ENCODE results near the gene CD8B. TPM values are rescaled to one million over a fixed set of nuclear protein-coding genes. Genes with fewer than 3 reads are reported as not detected.

Gene CD8B
- total and polyA plus RNA-seq, 2 of the 13 experiments (the other 11 are each of a cell fraction or from before 2014, with no cell fraction given): 0.04 TPM; not detected in 1

DNA sequence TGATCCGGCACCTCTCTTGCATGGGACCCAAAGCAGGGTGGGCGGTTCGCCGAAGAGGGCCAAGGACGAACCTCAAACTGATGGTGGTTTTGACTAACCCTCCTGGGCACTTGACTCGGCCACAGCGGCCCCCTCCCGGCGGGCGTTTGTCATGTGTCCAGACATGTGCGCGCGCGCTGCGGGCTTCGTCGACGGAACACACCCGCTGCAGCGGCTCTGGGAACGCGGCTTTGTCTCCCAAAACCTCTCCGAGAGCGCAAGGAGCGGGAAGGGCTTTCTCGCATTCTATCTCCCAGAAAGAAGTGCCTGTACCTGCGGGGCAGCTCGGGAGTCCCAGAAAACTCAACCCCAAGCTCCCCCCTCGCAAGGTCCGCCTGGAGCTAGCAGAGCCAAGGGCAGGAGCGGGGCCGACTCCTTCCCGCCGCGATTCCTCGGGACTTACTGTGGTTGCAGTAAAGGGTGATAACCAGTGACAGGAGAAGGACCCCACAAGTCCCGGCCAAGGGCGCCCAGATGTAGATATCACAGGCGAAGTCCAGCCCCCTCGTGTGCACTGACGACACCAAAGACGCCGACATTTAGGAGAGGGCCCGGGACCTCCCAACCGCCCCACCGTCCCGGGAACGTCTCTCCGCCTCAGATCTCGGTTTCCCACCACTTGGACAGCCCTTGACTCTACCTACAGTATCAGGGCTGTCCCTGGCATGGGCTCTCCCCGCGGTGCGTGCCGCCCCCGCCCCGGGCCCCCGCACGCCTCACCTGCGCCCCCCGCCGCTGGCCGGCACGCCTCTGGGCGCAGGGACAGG is 72.6 kb downstream of the CD8B start (continued):
- TF ChIP-seq, protein P1, sequence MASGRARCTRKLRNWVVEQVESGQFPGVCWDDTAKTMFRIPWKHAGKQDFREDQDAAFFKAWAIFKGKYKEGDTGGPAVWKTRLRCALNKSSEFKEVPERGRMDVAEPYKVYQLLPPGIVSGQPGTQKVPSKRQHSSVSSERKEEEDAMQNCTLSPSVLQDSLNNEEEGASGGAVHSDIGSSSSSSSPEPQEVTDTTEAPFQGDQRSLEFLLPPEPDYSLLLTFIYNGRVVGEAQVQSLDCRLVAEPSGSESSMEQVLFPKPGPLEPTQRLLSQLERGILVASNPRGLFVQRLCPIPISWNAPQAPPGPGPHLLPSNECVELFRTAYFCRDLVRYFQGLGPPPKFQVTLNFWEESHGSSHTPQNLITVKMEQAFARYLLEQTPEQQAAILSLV (CRISPR knock-in tag; IDR thresholded peaks at IDR 0.05; ENCODE audit: borderline replicate concordance): no peak
- no peak for TF ChIP-seq ATRX (CRISPR knock-in tag; IDR thresholded peaks at IDR 0.05; ENCODE audit: borderline replicate concordance)

DNA sequence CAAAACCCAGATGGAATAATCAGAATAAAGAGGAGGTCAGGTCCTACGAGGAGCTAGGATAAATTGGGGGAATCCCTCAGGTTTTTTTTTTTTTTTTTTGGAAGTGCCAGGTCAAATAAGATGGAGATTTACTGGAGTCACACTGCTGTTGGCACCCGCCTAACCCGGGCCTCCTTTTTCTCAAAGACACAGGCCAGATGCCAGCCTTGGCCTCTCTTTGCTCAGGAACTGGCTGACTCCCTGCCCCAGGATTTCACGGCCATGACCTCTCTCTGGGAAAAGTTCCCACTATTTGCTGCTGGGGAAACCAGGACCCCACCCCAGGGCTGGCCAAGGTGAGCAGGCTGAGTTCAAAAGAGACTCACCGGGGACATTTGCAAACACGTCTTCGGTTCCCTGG is 73.5 kb downstream of the CD8B start:
- intact Hi-C loops (cut with micrococcal nuclease; ENCODE audit: unreplicated experiment): no loop called here

More for the DNA sequence above, 73.5 kb downstream of the CD8B start:
- Histone ChIP-seq H2AFZ (ENCODE audit: low read length) (no peak overlapping the region), H3K4me3 (replicated peaks in 1 of 3; ENCODE audit: insufficient read depth in 1 of 3, low read depth in 2 of 3, low read length in 3 of 3) (no peak overlapping the region), H3K36me3 (replicated peaks in 1 of 2; ENCODE audit: control insufficient read depth in 1 of 2, insufficient read depth in 2 of 2, low read length in 2 of 2) (no peaks in the 10 kb centered on the region), H3K9me3 (ENCODE audit: low read length) (no peaks in the 10 kb centered on the region), H3K4me1 (ENCODE audit: insufficient read depth, low read length) (peaks cover 9% of the 10 kb centered on the region; the same call in 1 of the 2 replicates), H3K79me2 (ENCODE audit: insufficient read depth, low read length) (no peaks in the 10 kb centered on the region), H3K27me3 (ENCODE audit: control insufficient read depth in 1 of 2, insufficient read depth in 2 of 2, low read length in 2 of 2) (peaks cover 10 to 58% of the 10 kb centered on the region in 2 experiments), H3K4me2 (ENCODE audit: low read depth, low read length) (no peak overlapping the region), H4K20me1 (ENCODE audit: insufficient read depth, low read length) (no peaks in the 10 kb centered on the region), H3K27ac (ENCODE audit: extremely low read length, insufficient read depth, low read length) (no peak overlapping the region), H3K9ac (ENCODE audit: insufficient read depth, low read depth, low read length) (no peak overlapping the region)
- no peak for DNase-seq (ENCODE audit: low spot score)
- in situ Hi-C loops (cut with HindIII; ENCODE audit: extremely low pct_ligation_motif_present, low pct_unique_long_range_greater_than_20kb): no loop called here
- POLR2A ChIA-PET: no interaction called here
- TF ChIP-seq ZNF12 (CRISPR knock-in tag; IDR thresholded peaks at IDR 0.05) (no peak), ETV6 (CRISPR knock-in tag; conservative IDR thresholded peaks at IDR 0.05) (no peak), MTF2 (CRISPR knock-in tag; IDR thresholded peaks at IDR 0.05; ENCODE audit: borderline replicate concordance) (no peak), ZNF296 (CRISPR knock-in tag; conservative IDR thresholded peaks at IDR 0.05) (no peak), NR3C1 (CRISPR knock-in tag; IDR thresholded peaks at IDR 0.05) (no peak), SYNCRIP (IDR thresholded peaks at IDR 0.05; ENCODE audit: insufficient read depth, low read depth, low read length) (no peak), ZNF253 (CRISPR knock-in tag; IDR thresholded peaks at IDR 0.05; ENCODE audit: borderline replicate concordance) (no peak), TCF7L2 (IDR thresholded peaks at IDR 0.05; ENCODE audit: low read depth, low read length) (no peak)
- TF ChIP-seq, protein P2, sequence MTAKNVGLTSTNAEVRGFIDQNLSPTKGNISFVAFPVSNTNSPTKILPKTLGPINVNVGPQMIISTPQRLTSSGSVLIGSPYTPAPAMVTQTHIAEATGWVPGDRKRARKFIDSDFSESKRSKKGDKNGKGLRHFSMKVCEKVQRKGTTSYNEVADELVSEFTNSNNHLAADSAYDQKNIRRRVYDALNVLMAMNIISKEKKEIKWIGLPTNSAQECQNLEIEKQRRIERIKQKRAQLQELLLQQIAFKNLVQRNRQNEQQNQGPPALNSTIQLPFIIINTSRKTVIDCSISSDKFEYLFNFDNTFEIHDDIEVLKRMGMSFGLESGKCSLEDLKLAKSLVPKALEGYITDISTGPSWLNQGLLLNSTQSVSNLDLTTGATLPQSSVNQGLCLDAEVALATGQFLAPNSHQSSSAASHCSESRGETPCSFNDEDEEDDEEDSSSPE (CRISPR knock-in tag; IDR thresholded peaks at IDR 0.05): no peak
- TF ChIP-seq, protein P3, sequence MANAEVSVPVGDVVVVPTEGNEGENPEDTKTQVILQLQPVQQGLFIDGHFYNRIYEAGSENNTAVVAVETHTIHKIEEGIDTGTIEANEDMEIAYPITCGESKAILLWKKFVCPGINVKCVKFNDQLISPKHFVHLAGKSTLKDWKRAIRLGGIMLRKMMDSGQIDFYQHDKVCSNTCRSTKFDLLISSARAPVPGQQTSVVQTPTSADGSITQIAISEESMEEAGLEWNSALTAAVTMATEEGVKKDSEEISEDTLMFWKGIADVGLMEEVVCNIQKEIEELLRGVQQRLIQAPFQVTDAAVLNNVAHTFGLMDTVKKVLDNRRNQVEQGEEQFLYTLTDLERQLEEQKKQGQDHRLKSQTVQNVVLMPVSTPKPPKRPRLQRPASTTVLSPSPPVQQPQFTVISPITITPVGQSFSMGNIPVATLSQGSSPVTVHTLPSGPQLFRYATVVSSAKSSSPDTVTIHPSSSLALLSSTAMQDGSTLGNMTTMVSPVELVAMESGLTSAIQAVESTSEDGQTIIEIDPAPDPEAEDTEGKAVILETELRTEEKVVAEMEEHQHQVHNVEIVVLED (CRISPR knock-in tag; IDR thresholded peaks at IDR 0.05; ENCODE audit: borderline replicate concordance): no peak
- no TSS peak for BruUV-seq (replicated peaks)
- CTCF ChIA-PET (ENCODE audit: low intra/inter-chr PET ratio, low total read pairs): no interaction called here
- WGBS (ENCODE audit: low lambda C conversion rate): 53% methylated on average over 7 of the region's 7 CpGs
- no peak for ATAC-seq
- no peak for FAIRE-seq
